ENCODE data around the gene TUBB4A. TPM values are rescaled to one million over a fixed set of nuclear protein-coding genes. Genes with fewer than 3 reads are reported as not detected.

TUBB4A gene
- total and polyA plus RNA-seq, 8 donors = 1.1 to 5.5 (median 2.7) TPM

GRCh38 chr19:6518145-6518911 is 16.2 kb upstream of the TUBB4A start:
- DNase-seq (no peak), ATAC-seq (no peak), FAIRE-seq (no peak)
- Histone ChIP-seq H3K4me3 (no peak overlapping the region), H3K27ac (no peak overlapping the region), H3K36me3 (no peaks in the 10 kb centered on the region), H3K27me3 (no peaks in the 10 kb centered on the region), H3K4me1 (peaks cover 0 to 9% (median 0%) of the 10 kb centered on the region in 3 donors), H3K9me3 (no peaks in the 10 kb centered on the region)
- WGBS, 2 donors = 45 to 52% methylated on average over 14 of the region's 14 CpGs
- TF ChIP-seq CTCF (IDR thresholded peaks at IDR 0.05) = no peak
- intact Hi-C loops (cut with DNase I) = loop anchor here in 1 of 3 donors (5.0 to 10.0 kb wide), 2 partner anchors 114 to 346 kb away; no protein-coding TSS in a partner anchor

GRCh38 chr19:6516659-6517291 is 14.7 kb upstream of the TUBB4A start:
- Histone ChIP-seq H3K27me3 (no peaks in the 10 kb centered on the region), H3K4me3 (peak overlapping the region; percentile 57 to 77 (median 62)), H3K36me3 (no peaks in the 10 kb centered on the region), H3K9me3 (no peaks in the 10 kb centered on the region), H3K27ac (peak overlapping the region; percentile 59 to 89 (median 76)), H3K4me1 (peaks cover 0 to 9% (median 0%) of the 10 kb centered on the region in 3 donors)
- peak; percentile 84 to 93 (median 88) for ATAC-seq
- peak; percentile 86 to 97 (median 97) for TF ChIP-seq CTCF (IDR thresholded peaks at IDR 0.05)
- WGBS, 2 donors = 1% methylated on average over 31 to 38 of the region's 38 CpGs
- no peak for FAIRE-seq
- intact Hi-C loops (cut with DNase I) = loop anchor here in 1 of 3 donors (5.0 to 10.0 kb wide), 2 partner anchors 116 to 348 kb away; no protein-coding TSS in a partner anchor
- DNase-seq = peak; percentile 85 to 100 (median 92)

GRCh38 chr19:6516018-6516658 is 14.0 kb upstream of the TUBB4A start:
- 1 to 3% methylated on average over 22 to 26 of the region's 26 CpGs for WGBS, 2 donors
- intact Hi-C loops (cut with DNase I) = loop anchor here in 1 of 3 donors (5.0 to 10.0 kb wide), 2 partner anchors 116 to 349 kb away; no protein-coding TSS in a partner anchor
- Histone ChIP-seq H3K36me3 (no peaks in the 10 kb centered on the region), H3K9me3 (no peaks in the 10 kb centered on the region), H3K4me1 (peaks cover 0 to 9% (median 0%) of the 10 kb centered on the region in 3 donors), H3K4me3 (peak overlapping the region; percentile 57 to 77 (median 62)), H3K27me3 (no peaks in the 10 kb centered on the region), H3K27ac (peak overlapping the region; percentile 59 to 89 (median 76))
- FAIRE-seq (no peak), DNase-seq (peak; percentile 92 to 99 (median 98)), ATAC-seq (peak; percentile 89 to 93 (median 92))
- TF ChIP-seq CTCF (IDR thresholded peaks at IDR 0.05) = no peak

DNA sequence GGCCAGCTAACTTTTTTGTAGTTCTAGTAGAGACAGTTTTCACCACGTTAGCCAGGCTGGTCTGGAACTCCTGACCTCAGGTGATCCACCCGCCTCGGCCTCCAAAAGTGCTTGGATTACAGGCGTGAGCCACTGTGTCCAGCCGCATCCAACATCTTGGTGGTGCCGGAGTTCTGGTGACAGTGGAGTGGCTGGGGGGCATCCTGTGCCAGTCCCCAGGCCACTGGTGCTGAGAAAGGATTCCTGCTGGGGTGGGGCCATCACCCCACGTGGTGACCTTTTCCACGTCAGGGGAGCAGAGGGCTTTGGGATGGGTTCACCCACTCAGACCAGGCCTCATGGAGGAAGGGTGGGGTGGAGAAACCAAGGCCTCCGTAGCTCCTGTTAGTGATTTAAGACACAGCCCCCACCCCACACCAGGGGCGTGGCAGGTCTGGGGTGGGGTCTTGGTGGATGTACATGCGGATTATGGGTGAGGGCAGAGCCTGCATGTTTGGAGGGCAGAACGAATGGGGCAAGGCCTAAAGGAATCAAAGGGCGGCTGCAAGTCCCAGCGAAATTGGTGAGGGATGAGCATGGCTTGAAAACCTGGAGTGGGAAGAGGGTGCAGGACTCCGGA is 12.9 kb upstream of the TUBB4A start:
- FAIRE-seq (no peak), DNase-seq (peak in 1 of 6 donors; percentile 56), ATAC-seq (no peak)
- Histone ChIP-seq H3K27ac (no peak overlapping the region), H3K4me3 (no peak overlapping the region), H3K4me1 (peaks cover 0 to 9% (median 0%) of the 10 kb centered on the region in 3 donors), H3K9me3 (no peaks in the 10 kb centered on the region), H3K36me3 (no peaks in the 10 kb centered on the region), H3K27me3 (no peaks in the 10 kb centered on the region)
- 87 to 89% methylated on average over 15 of the region's 15 CpGs for WGBS, 2 donors
- no peak for TF ChIP-seq CTCF (IDR thresholded peaks at IDR 0.05)
- intact Hi-C loops (cut with DNase I) = loop anchor here in 1 of 3 donors (5.0 to 10.0 kb wide), 2 partner anchors 117 to 350 kb away; no protein-coding TSS in a partner anchor

Data from pancreas (tissue), 10 donors.